Gastrocnemius medialis (tissue), 4 donors: Measurements from ENCODE around the gene PFKFB4.

Experiments used
- POLR2A ChIP-seq, 2 donors: fragments of 450-650 bp; IDR thresholded peaks; one replicate each; pipeline ENCODE4 v1.6.1; 2017; ENCODE audit warnings: antibody characterized with exemption in 2 of 2, mild to moderate bottlenecking in 2 of 2, moderate library complexity in 2 of 2
- TF ChIP-seq, protein P1 (sequence below), 5 experiments: fragments of 450-650 bp in 3 of 5; fragments of 200-600 bp in 2 of 5; sonication (generic) in 2 of 5; IDR thresholded peaks in 4 of 5; conservative IDR thresholded peaks in 1 of 5; 1 replicate in 4 of 5; 2 replicates in 1 of 5; pipeline ENCODE4 v1.5.1; 2016 to 2019; ENCODE audit warnings: antibody characterized with exemption in 5 of 5, mild to moderate bottlenecking in 3 of 5, moderate library complexity in 3 of 5

DNA sequence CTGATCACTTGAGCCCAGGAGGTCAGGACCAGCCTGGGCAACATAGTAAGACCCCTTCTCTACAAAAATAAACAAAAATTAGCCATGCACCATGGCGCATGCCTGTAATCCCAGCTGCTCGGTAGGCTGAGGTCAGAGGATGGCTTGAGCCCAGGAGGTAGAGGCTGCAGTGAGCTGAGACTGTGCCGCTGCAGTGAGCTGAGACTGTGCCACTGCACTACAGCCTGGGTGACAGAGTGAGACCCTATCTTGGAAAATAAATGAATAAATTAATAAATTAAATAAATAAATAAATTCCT, 63.5 kb downstream of the PFKFB4 start:
- no peak for TF ChIP-seq POLR2A (IDR thresholded peaks at IDR 0.05)
- TF ChIP-seq, protein P1, sequence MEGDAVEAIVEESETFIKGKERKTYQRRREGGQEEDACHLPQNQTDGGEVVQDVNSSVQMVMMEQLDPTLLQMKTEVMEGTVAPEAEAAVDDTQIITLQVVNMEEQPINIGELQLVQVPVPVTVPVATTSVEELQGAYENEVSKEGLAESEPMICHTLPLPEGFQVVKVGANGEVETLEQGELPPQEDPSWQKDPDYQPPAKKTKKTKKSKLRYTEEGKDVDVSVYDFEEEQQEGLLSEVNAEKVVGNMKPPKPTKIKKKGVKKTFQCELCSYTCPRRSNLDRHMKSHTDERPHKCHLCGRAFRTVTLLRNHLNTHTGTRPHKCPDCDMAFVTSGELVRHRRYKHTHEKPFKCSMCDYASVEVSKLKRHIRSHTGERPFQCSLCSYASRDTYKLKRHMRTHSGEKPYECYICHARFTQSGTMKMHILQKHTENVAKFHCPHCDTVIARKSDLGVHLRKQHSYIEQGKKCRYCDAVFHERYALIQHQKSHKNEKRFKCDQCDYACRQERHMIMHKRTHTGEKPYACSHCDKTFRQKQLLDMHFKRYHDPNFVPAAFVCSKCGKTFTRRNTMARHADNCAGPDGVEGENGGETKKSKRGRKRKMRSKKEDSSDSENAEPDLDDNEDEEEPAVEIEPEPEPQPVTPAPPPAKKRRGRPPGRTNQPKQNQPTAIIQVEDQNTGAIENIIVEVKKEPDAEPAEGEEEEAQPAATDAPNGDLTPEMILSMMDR (IDR thresholded peaks at IDR 0.05 in 4 of 5, conservative IDR thresholded peaks at IDR 0.05 in 1 of 5): no peak
